OCI-M2 (cell line): ENCODE results near the gene CEP85.

Source experiments
- DNase-seq: peaks from one replicate; lab custom pipeline; 2025; ENCODE audit not compliant: unreplicated experiment; lab: John Stamatoyannopoulos, UW

CEP85 gene

GRCh38 chr1:26233903-26234643 lies at the start of gene CEP85:
Gene CEP85 (plus strand): TSS chr1:26234200. CDS start chr1:26239784, 5,584 bp downstream.
- peak; percentile 90 for DNase-seq

GRCh38 chr1:26184883-26185282 lies 49.1 kb upstream of the CEP85 start:
- no peak for DNase-seq

GRCh38 chr1:26187882-26188281 lies 46.1 kb upstream of the CEP85 start:
- no peak for DNase-seq

GRCh38 chr1:26188477-26188876 lies 45.5 kb upstream of the CEP85 start:
- DNase-seq: no peak

GRCh38 chr1:26189331-26189730 lies 44.7 kb upstream of the CEP85 start:
- no peak for DNase-seq

GRCh38 chr1:26189751-26190275 lies 44.2 kb upstream of the CEP85 start:
- no peak for DNase-seq

GRCh38 chr1:26190373-26190987 lies 43.5 kb upstream of the CEP85 start, which contains the start of gene CATSPER4:
Gene CATSPER4 (plus strand): TSS chr1:26190602. CDS start chr1:26190628, 26 bp downstream.
- no peak for DNase-seq

- no peak for DNase-seq
Observed at GRCh38 chr1:26191739-26192138, 42.3 kb upstream of the CEP85 start.

- DNase-seq: no peak
Observed at GRCh38 chr1:26195805-26196204, 38.2 kb upstream of the CEP85 start.

GRCh38 chr1:26197301-26197700 lies 36.7 kb upstream of the CEP85 start:
- no peak for DNase-seq

- DNase-seq: no peak
Observed at GRCh38 chr1:26197813-26198212, 36.2 kb upstream of the CEP85 start.

GRCh38 chr1:26200413-26200812 lies 33.6 kb upstream of the CEP85 start:
- DNase-seq: no peak

- no peak for DNase-seq
Observed at GRCh38 chr1:26203642-26204318, 30.2 kb upstream of the CEP85 start.

- DNase-seq: no peak
Observed at GRCh38 chr1:26210147-26210870, 23.7 kb upstream of the CEP85 start.

- DNase-seq: no peak
Observed at GRCh38 chr1:26212726-26213125, 21.3 kb upstream of the CEP85 start.

- DNase-seq: no peak
Observed at GRCh38 chr1:26213335-26213905, 20.6 kb upstream of the CEP85 start.

- DNase-seq: no peak
Observed at GRCh38 chr1:26215246-26215645, 18.8 kb upstream of the CEP85 start.

GRCh38 chr1:26218906-26219494 lies 15.0 kb upstream of the CEP85 start:
- no peak for DNase-seq

GRCh38 chr1:26220199-26220912 lies 13.6 kb upstream of the CEP85 start:
- no peak for DNase-seq

- DNase-seq: no peak
Observed at GRCh38 chr1:26221094-26221493, 12.9 kb upstream of the CEP85 start.
